Neural cell (in vitro differentiated cells): ENCODE data around the gene MRM1. TPM values are rescaled to one million over a fixed set of nuclear protein-coding genes. Genes with fewer than 3 reads are reported as not detected.

Source experiments
- H2AFZ ChIP-seq: fragments of 200-600, 300-800 bp; sonication (generic), shearing (Covaris generic); 2 replicates; pipeline ENCODE4 v1.6.0; 2014; ENCODE audit warnings: low read depth, mild to moderate bottlenecking, antibody characterized with exemption, low read length, moderate library complexity
- H3F3A ChIP-seq: fragments of 200-600 bp; shearing (Covaris generic); 2 replicates; pipeline ENCODE4 v1.6.1; 2016; ENCODE audit warnings: mild to moderate bottlenecking, moderate library complexity, mixed read lengths, antibody characterized with exemption, low read length; ENCODE audit not compliant: insufficient read depth, poor library complexity, severe bottlenecking
- H3K27ac ChIP-seq: fragments of 200-600, 300-800 bp; sonication (generic), shearing (Covaris generic); 2 replicates; pipeline ENCODE4 v1.5.1; 2014; ENCODE audit warnings: mild to moderate bottlenecking, low read length, moderate library complexity
- H3K27me3 ChIP-seq: fragments of 300-800, 200-600 bp; sonication (generic), shearing (Covaris generic); 2 replicates; pipeline ENCODE4 v1.6.0; 2014; ENCODE audit warnings: mild to moderate bottlenecking, low read depth, low read length, moderate library complexity; ENCODE audit not compliant: insufficient read depth
- H3K36me3 ChIP-seq: fragments of 300-800, 200-600 bp; sonication (generic), shearing (Covaris generic); 2 replicates; pipeline ENCODE4 v1.5.1; 2014; ENCODE audit warnings: mild to moderate bottlenecking, antibody characterized with exemption, low read length, moderate library complexity; ENCODE audit not compliant: insufficient read depth
- H3K4me2 ChIP-seq: fragments of 300-800, 200-600 bp; sonication (generic), shearing (Covaris generic); 2 replicates; pipeline ENCODE4 v1.6.0; 2014; ENCODE audit warnings: mild to moderate bottlenecking, low read length
- H3K4me3 ChIP-seq: fragments of 300-800, 200-600 bp; sonication (generic), shearing (Covaris generic); 2 replicates; pipeline ENCODE4 v1.5.1; 2014; ENCODE audit warnings: mild to moderate bottlenecking, low read length, moderate library complexity
- H3K79me2 ChIP-seq: fragments of 200-600 bp; shearing (Covaris generic); replicated peaks from 2 replicates; pipeline ENCODE4 v1.6.0; 2014; ENCODE audit warnings: mild to moderate bottlenecking, low read length, moderate library complexity; ENCODE audit not compliant: insufficient read depth
- H3K9ac ChIP-seq: fragments of 300-800, 200-600 bp; sonication (generic), shearing (Covaris generic); 2 replicates; pipeline ENCODE4 v1.6.1; 2016; ENCODE audit warnings: mild to moderate bottlenecking, low read length, mixed read lengths
- H3K9me2 ChIP-seq: fragments of 200-600 bp; shearing (Covaris generic); 2 replicates; pipeline ENCODE4 v1.6.1; 2016; ENCODE audit warnings: mild to moderate bottlenecking, low read length, mixed read lengths; ENCODE audit not compliant: insufficient read depth
- H3K9me3 ChIP-seq: fragments of 200-600, 300-800 bp; sonication (generic), shearing (Covaris generic); 2 replicates; pipeline ENCODE4 v1.6.1; 2016; ENCODE audit warnings: mild to moderate bottlenecking, mixed run types, low read length, moderate library complexity, mixed read lengths
- H4K20me1 ChIP-seq: fragments of 200-600 bp; shearing (Covaris generic); 2 replicates; pipeline ENCODE4 v1.6.1; 2016; ENCODE audit warnings: mild to moderate bottlenecking, mixed run types; ENCODE audit not compliant: insufficient read depth
- CTCF ChIP-seq: fragments of 450-650 bp; IDR thresholded peaks from 2 replicates; pipeline ENCODE4 v1.5.1; 2014; ENCODE audit warnings: antibody characterized with exemption, mild to moderate bottlenecking, moderate library complexity; ENCODE audit not compliant: poor library complexity, severe bottlenecking
- EP300 ChIP-seq: fragments of 450-650 bp; conservative IDR thresholded peaks from 2 replicates; pipeline ENCODE4 v1.6.1; 2014; ENCODE audit warnings: antibody characterized with exemption, mild to moderate bottlenecking, moderate library complexity; ENCODE audit not compliant: poor library complexity, severe bottlenecking
- EZH2 ChIP-seq: fragments of 200-600, 300-800 bp; shearing (Covaris generic), sonication (generic); IDR thresholded peaks from 2 replicates; pipeline ENCODE4 v1.6.1; 2014; ENCODE audit warnings: antibody characterized with exemption, low read length, borderline replicate concordance, mild to moderate bottlenecking; ENCODE audit not compliant: insufficient read depth, poor library complexity, severe bottlenecking
- MXI1 ChIP-seq: fragments of 450-650 bp; conservative IDR thresholded peaks from 2 replicates; pipeline ENCODE4 v1.6.1; 2014; ENCODE audit warnings: antibody characterized with exemption, mild to moderate bottlenecking; ENCODE audit not compliant: poor library complexity, severe bottlenecking
- POLR2AphosphoS5 ChIP-seq: IDR thresholded peaks from 2 replicates; pipeline ENCODE4 v1.6.1; 2012
- RAD21 ChIP-seq: fragments of 450-650 bp; conservative IDR thresholded peaks from 2 replicates; pipeline ENCODE4 v1.6.1; 2014; ENCODE audit warnings: antibody characterized with exemption, mild to moderate bottlenecking, moderate library complexity
- REST ChIP-seq: IDR thresholded peaks from 2 replicates; pipeline ENCODE4 v1.6.1; 2012; ENCODE audit warnings: borderline replicate concordance
- SMC3 ChIP-seq: fragments of 450-650 bp; conservative IDR thresholded peaks from 2 replicates; pipeline ENCODE4 v1.6.1; 2014; ENCODE audit warnings: antibody characterized with exemption, mild to moderate bottlenecking, moderate library complexity; ENCODE audit not compliant: poor library complexity
- TAF1 ChIP-seq: IDR thresholded peaks from 2 replicates; pipeline ENCODE4 v1.6.1; 2012; ENCODE audit warnings: low read depth
- polyA plus RNA-seq: library from polyadenylated mRNA; depleted of rRNA; stranded (reverse); fragments of >200 nt; gene quantifications from 2 replicates; pipeline ENCODE4 v1.2.3, GENCODE V29; 2014

Gene MRM1
- polyA plus RNA-seq, 1 donor from 2014 or later, result 1.8 TPM

- H3K36me3 ChIP-seq, result no peaks in the 10 kb centered on the region
- no peak overlapping the region for H3K9ac ChIP-seq
- no peaks in the 10 kb centered on the region for H3F3A ChIP-seq
- H3K79me2 ChIP-seq, result no peaks in the 10 kb centered on the region
- no peaks in the 10 kb centered on the region for H3K9me2 ChIP-seq
- no peak overlapping the region for H2AFZ ChIP-seq
- H3K27ac ChIP-seq, result no peak overlapping the region
- no peak overlapping the region for H3K4me2 ChIP-seq
- no peak for TF ChIP-seq SMC3
- no peaks in the 10 kb centered on the region for H4K20me1 ChIP-seq
- no peaks in the 10 kb centered on the region for H3K9me3 ChIP-seq
- no peaks in the 10 kb centered on the region for H3K27me3 ChIP-seq
- no peak overlapping the region for H3K4me3 ChIP-seq
These were observed 24.6 kb upstream of the MRM1 start for GRCh38 chr17:36576793-36577192.

- TF ChIP-seq REST (no peak), RAD21 (no peak), EZH2 (no peak), EP300 (no peak), MXI1 (no peak), SMC3 (no peak), TAF1 (no peak), CTCF (no peak), POLR2AphosphoS5 (no peak)
- no peak overlapping the region for H3K9ac ChIP-seq
- no peaks in the 10 kb centered on the region for H4K20me1 ChIP-seq
- H3K27me3 ChIP-seq, result no peaks in the 10 kb centered on the region
- H3K36me3 ChIP-seq, result no peaks in the 10 kb centered on the region
- no peak overlapping the region for H3K27ac ChIP-seq
- no peak overlapping the region for H3K4me3 ChIP-seq
- no peak overlapping the region for H3K4me2 ChIP-seq
- no peaks in the 10 kb centered on the region for H3F3A ChIP-seq
- no peak overlapping the region for H2AFZ ChIP-seq
- no peaks in the 10 kb centered on the region for H3K79me2 ChIP-seq
- no peaks in the 10 kb centered on the region for H3K9me3 ChIP-seq
- H3K9me2 ChIP-seq, result no peaks in the 10 kb centered on the region
These were observed 22.7 kb upstream of the MRM1 start for GRCh38 chr17:36578671-36579070.

- no peaks in the 10 kb centered on the region for H4K20me1 ChIP-seq
- no peaks in the 10 kb centered on the region for H3K27me3 ChIP-seq
These were observed 17.6 kb upstream of the MRM1 start for GRCh38 chr17:36583787-36584186.

More at GRCh38 chr17:36583787-36584186, 17.6 kb upstream of the MRM1 start:
- no peak overlapping the region for H3K9ac ChIP-seq
- H3K4me2 ChIP-seq, result no peak overlapping the region
- no peak overlapping the region for H3K27ac ChIP-seq
- no peaks in the 10 kb centered on the region for H3K9me3 ChIP-seq
- no peaks in the 10 kb centered on the region for H3F3A ChIP-seq
- H3K79me2 ChIP-seq, result no peaks in the 10 kb centered on the region
- no peaks in the 10 kb centered on the region for H3K9me2 ChIP-seq
- H3K4me3 ChIP-seq, result no peak overlapping the region
- H3K36me3 ChIP-seq, result no peaks in the 10 kb centered on the region
- H2AFZ ChIP-seq, result no peak overlapping the region
- TF ChIP-seq CTCF (no peak), REST (no peak), POLR2AphosphoS5 (no peak)
